DOHH2 (cell line): ENCODE data around the gene PLAGL1.

Experiments
- EZH2phosphoT487 ChIP-seq: fragments of 200-600 bp; sonication (generic); IDR thresholded peaks from 2 replicates; pipeline ENCODE4 v1.6.1; 2017; ENCODE audit warnings: borderline replicate concordance, mild to moderate bottlenecking, antibody characterized with exemption, low read length, moderate library complexity, mixed read lengths
- TF ChIP-seq, protein P1 (sequence below): fragments of 200-600 bp; sonication (generic); IDR thresholded peaks from one replicate; pipeline ENCODE4 v1.5.1; 2014; ENCODE audit warnings: antibody characterized with exemption, mild to moderate bottlenecking, low read depth, low read length; ENCODE audit not compliant: poor library complexity, severe bottlenecking

DNA sequence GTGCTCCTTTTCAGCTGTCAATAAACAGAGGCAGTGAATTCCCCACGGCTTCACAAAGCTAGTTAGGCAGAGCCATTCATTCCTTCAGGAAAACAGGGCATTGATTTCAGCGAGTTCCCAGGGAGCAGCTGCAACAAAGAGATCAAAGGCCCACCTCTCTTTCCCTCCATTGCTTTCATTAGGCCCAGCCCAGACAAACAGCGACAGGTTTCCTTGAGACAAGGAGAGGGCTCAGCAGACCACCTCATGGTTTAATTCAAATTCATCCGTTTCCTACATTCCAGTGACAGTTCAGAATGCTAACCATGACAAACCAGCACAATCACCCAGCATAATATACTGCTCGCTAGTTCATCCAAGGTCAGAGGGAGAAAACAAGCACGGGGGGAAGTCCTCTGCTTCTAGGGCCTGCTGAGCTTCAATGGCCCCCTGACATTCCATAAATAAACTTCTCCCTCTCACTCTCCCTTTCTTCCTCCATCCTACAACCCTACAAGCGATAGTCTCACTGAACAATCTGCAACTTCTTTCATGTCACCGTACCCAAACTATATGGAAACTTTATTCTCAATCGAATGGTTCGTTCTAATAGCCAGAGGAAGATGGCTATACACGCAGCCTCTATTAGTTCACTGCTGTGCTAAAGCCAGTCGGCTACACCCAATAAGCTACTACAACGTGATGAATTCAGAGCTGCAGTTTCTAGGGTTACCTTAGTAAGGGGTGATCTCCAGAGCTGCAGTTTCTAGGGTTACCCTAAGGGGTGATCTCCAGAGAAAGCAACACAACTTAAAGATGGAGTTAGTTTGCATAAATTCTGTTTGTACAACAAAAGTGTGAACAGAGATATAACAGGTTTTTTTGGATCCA is 34.7 kb downstream of the PLAGL1 start:
- no peak for TF ChIP-seq EZH2phosphoT487
- TF ChIP-seq, protein P1, sequence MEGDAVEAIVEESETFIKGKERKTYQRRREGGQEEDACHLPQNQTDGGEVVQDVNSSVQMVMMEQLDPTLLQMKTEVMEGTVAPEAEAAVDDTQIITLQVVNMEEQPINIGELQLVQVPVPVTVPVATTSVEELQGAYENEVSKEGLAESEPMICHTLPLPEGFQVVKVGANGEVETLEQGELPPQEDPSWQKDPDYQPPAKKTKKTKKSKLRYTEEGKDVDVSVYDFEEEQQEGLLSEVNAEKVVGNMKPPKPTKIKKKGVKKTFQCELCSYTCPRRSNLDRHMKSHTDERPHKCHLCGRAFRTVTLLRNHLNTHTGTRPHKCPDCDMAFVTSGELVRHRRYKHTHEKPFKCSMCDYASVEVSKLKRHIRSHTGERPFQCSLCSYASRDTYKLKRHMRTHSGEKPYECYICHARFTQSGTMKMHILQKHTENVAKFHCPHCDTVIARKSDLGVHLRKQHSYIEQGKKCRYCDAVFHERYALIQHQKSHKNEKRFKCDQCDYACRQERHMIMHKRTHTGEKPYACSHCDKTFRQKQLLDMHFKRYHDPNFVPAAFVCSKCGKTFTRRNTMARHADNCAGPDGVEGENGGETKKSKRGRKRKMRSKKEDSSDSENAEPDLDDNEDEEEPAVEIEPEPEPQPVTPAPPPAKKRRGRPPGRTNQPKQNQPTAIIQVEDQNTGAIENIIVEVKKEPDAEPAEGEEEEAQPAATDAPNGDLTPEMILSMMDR: no peak
